NCI-H345 (cell line): ENCODE results near the gene CALR3.

ENCODE experiments used
- DNase-seq: peaks from one replicate; lab custom pipeline; 2025; lab: John Stamatoyannopoulos, UW

CALR3 gene

DNA sequence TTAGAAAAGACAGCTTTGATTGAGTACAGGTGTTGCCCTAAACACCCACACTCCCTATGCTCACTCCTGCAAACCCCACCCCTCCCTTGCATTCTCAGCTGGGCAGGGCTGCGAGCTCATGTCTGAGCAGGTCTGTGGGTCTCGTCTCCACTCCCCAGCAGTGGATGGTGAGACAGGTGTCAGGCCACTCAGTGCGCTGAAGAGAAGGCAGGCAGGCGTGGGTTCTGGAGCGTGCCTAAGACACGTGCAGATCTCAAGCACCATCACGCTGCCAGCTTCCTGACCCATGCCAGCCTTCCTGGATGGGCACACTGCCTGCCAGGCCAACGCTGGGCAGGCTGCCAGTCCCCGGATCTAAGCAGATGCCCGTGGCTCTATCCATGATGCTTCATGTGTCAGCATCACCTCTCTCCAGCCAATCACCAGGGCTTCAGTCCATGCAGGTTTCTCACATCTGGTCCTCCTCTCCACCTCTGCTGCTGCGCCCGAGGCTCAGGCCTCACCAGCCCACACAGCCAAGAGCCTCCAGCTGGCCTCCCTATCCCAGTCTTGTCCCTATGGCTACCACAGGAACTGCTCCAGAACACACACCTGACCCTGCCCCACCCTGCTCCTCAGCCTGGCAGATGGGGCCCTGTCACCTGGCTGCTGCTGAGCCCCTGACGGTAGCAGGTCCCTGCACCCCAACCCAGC lies 66.8 kb downstream of the CALR3 start:
- DNase-seq: peak; percentile 12
